ENCODE data around the gene FSHR.

GRCh38 chr2:48941908-48942307 lies 212.4 kb downstream of the FSHR start:
- no peak for TF ChIP-seq CTCF (IDR thresholded peaks at IDR 0.05; ENCODE audit: low read length)
- no peak for TF ChIP-seq EZH2 (IDR thresholded peaks at IDR 0.05; ENCODE audit: borderline replicate concordance, low read length)
